ENCODE results near the gene NFIL3. TPM values are rescaled to one million over a fixed set of nuclear protein-coding genes. Genes with fewer than 3 reads are reported as not detected.

NFIL3 gene
- polyA plus RNA-seq, 4 donors: 10.1 to 72.9 (median 16.4) TPM

DNA sequence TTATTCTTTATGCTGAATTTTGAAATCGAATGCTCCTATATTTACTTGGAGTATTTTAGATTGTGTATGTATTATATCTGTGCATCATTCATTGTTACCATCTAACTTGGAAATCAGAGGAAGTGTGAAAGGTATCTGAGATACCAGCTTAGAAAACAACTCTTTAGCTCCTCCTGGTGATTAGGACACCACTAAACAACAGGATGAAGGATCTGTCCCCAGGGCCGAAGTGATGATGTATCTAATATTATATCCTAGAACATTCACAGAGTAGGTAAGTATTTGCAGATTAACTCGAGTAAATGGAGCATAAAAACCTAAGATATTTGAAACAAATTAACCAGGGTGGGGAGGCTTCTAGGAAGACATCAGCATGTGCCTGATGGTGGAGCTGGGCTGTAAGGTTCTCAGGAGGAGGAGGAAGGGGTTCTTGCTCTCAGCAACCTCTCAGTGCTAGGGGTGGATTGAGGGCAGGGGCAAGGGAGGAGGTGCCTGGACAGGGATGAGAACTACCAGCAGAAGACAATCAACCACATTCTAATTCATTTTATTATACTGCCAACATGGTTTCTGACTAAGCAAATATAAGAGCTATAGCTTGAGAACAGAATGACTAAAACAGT lies 2.6 kb upstream of the NFIL3 start:
- FAIRE-seq (no peak), DNase-seq (peak; percentile 61 to 74)
- no peaks in the 10 kb centered on the region for H3K36me3 ChIP-seq (ENCODE audit: control insufficient read depth in 3 of 3, insufficient read depth in 2 of 3, low read depth in 1 of 3, low read length in 3 of 3)
- peaks cover 0 to 4% (median 0%) of the 10 kb centered on the region in 3 donors for H3K27me3 ChIP-seq (ENCODE audit: control insufficient read depth in 3 of 3, insufficient read depth in 3 of 3, low read length in 3 of 3)
- no peak overlapping the region for H3K27ac ChIP-seq (ENCODE audit: low read depth in 1 of 3, low read length in 2 of 3)
- H3K4me3 ChIP-seq (ENCODE audit: low read depth in 1 of 3, low read length in 3 of 3): no peak overlapping the region
- H3K9me3 ChIP-seq (ENCODE audit: control insufficient read depth in 2 of 2, insufficient read depth in 1 of 2, low read depth in 1 of 2, low read length in 1 of 2): no peaks in the 10 kb centered on the region
- WGBS, 3 donors: 13 to 31% (median 23%) methylated on average over 3 of the region's 3 CpGs
- peaks cover 2 to 7% (median 3%) of the 10 kb centered on the region in 3 donors for H3K4me1 ChIP-seq (ENCODE audit: control insufficient read depth in 3 of 3, insufficient read depth in 2 of 3, low read depth in 1 of 3, low read length in 2 of 3)

DNA sequence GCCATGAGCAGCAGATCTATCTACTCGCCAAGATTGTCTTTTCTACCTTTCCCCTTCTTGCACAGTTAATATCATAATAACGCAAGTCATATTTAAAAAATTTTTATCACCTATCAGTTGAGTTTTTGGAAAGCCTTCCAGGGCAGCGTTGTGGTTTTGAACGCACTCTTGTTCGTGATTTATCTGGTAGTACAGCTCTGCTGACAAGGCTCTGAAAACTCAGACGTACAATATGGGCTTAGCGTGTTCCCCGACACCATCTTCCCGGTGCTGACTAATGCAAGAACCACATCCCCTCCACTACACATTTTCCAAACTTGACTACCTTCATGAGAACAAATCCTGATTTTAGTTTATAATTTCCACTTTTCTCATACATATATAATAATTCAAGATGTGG lies 1.6 kb upstream of the NFIL3 start:
- peaks cover 0 to 4% (median 0%) of the 10 kb centered on the region in 3 donors for H3K27me3 ChIP-seq (ENCODE audit: control insufficient read depth in 3 of 3, insufficient read depth in 3 of 3, low read length in 3 of 3)
- 65 to 75% (median 72%) methylated on average over 9 of the region's 9 CpGs for WGBS, 3 donors
- peak overlapping the region in 1 of 3 donors; percentile 99 for H3K27ac ChIP-seq (ENCODE audit: low read depth in 1 of 3, low read length in 2 of 3)
- no peaks in the 10 kb centered on the region for H3K36me3 ChIP-seq (ENCODE audit: control insufficient read depth in 3 of 3, insufficient read depth in 2 of 3, low read depth in 1 of 3, low read length in 3 of 3)
- peak overlapping the region in 2 of 3 donors; percentile 77 to 86 for H3K4me3 ChIP-seq (ENCODE audit: low read depth in 1 of 3, low read length in 3 of 3)
- H3K9me3 ChIP-seq (ENCODE audit: control insufficient read depth in 2 of 2, insufficient read depth in 1 of 2, low read depth in 1 of 2, low read length in 1 of 2): no peaks in the 10 kb centered on the region
- no peak for FAIRE-seq
- H3K4me1 ChIP-seq (ENCODE audit: control insufficient read depth in 3 of 3, insufficient read depth in 2 of 3, low read depth in 1 of 3, low read length in 2 of 3): peaks cover 2 to 9% (median 5%) of the 10 kb centered on the region in 3 donors
- no peak for DNase-seq

DNA sequence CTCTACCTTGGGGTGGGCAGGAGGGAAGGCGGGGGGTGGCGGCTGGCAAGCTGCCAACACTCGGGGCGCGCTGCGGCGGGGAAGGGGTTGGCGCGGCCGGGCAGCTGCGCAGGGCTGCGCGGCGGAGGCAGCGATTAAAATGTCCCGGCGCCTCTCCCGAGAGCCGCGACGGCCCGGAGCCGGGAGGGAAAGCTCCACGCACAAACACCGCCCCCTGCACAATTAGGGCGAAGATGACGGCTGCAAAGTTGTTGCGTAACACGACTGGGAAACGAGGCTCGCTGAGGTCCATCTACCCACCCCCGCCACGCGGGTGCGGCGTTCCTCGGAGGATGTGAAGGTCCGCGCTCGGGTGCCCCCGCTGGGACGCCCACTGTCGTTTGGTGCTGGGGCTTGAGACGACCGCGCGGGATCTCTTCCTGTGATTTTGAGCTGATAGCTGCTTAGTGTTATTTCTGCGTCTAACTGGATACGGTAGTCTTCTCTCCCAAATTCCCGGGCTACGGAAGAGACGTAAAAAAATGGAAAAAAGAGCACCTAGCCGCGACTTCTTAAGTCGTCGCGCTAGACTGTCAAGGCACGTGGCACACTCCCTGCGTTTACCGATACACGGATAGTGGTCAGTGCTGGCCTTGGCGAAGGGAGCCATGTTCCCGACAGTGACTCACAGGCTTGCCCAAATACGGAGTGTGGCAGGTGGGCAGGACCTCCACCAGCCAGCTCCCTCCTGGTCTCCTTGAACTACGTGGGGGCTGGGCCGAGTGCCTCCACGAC lies 958 bp upstream of the NFIL3 start:
- WGBS, 3 donors: 1 to 2% (median 2%) methylated on average over 53 to 67 of the region's 67 CpGs
- DNase-seq (peak; percentile 80 to 91), FAIRE-seq (no peak)
- Histone ChIP-seq H3K4me3 (ENCODE audit: low read depth in 1 of 3, low read length in 3 of 3) (peak overlapping the region; percentile 71 to 86 (median 77)), H3K9me3 (ENCODE audit: control insufficient read depth in 2 of 2, insufficient read depth in 1 of 2, low read depth in 1 of 2, low read length in 1 of 2) (no peaks in the 10 kb centered on the region), H3K4me1 (ENCODE audit: control insufficient read depth in 3 of 3, insufficient read depth in 2 of 3, low read depth in 1 of 3, low read length in 2 of 3) (peaks cover 2 to 14% (median 7%) of the 10 kb centered on the region in 3 donors), H3K27ac (ENCODE audit: low read depth in 1 of 3, low read length in 2 of 3) (peak overlapping the region; percentile 78 to 99 (median 97)), H3K27me3 (ENCODE audit: control insufficient read depth in 3 of 3, insufficient read depth in 3 of 3, low read length in 3 of 3) (peaks cover 0 to 4% (median 0%) of the 10 kb centered on the region in 3 donors), H3K36me3 (ENCODE audit: control insufficient read depth in 3 of 3, insufficient read depth in 2 of 3, low read depth in 1 of 3, low read length in 3 of 3) (no peaks in the 10 kb centered on the region)

DNA sequence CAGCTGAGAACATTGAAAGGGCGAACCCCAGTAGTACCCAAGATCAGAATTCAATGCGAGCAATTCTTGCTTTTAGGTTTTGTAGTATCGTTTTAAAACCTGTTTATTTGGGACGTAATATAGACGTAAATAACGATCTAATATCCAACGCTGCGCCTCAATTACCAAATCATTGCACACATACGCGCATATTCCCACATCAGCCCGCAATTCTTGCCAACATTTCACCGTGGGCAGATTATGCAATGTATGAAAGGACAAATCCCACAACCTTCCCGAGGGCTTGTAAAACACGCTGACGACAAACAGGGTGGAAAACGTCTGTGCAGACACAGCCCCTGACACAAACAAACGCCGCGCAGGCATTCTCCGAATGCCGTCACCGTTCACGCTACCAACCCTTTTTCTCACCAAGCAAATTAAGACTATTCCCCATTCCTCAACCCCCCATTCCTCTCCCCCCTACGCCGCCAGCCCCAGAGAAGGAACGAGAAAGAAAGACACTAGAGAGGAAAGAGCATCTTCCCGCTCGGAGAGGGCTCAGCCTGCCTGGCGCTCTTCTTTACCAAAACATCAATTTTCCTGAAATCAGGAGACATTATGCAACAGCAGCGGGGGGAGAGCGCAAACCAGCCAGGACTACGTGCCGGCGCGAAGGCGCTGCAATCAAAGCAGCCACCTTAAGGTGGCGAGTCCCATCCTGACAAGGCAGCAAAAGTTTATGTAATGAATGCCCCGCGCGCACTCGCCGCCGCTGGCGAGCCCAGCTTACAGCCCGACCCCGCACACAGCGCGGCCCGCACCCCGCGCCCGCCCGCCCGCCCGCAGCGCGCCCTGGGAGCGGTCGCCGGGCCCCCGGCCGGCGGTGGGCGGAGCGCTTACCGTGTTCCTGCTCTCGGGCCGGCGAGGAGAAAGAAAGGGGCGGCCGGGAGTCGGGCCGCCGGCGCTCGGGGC lies 597 bp downstream of the NFIL3 start:
- Histone ChIP-seq H3K4me1 (ENCODE audit: control insufficient read depth in 3 of 3, insufficient read depth in 2 of 3, low read depth in 1 of 3, low read length in 2 of 3) (peaks cover 2 to 17% (median 11%) of the 10 kb centered on the region in 3 donors), H3K27ac (ENCODE audit: low read depth in 1 of 3, low read length in 2 of 3) (peak overlapping the region in 2 of 3 donors; percentile 96), H3K4me3 (ENCODE audit: low read depth in 1 of 3, low read length in 3 of 3) (peak overlapping the region; percentile 71 to 94 (median 86)), H3K9me3 (ENCODE audit: control insufficient read depth in 2 of 2, insufficient read depth in 1 of 2, low read depth in 1 of 2, low read length in 1 of 2) (no peaks in the 10 kb centered on the region), H3K36me3 (ENCODE audit: control insufficient read depth in 3 of 3, insufficient read depth in 2 of 3, low read depth in 1 of 3, low read length in 3 of 3) (no peaks in the 10 kb centered on the region), H3K27me3 (ENCODE audit: control insufficient read depth in 3 of 3, insufficient read depth in 3 of 3, low read length in 3 of 3) (peaks cover 0 to 4% (median 0%) of the 10 kb centered on the region in 3 donors)
- FAIRE-seq (no peak), DNase-seq (peak; percentile 60 to 85)
- 0 to 1% (median 0%) methylated on average over 44 to 76 of the region's 76 CpGs for WGBS, 3 donors

- FAIRE-seq (no peak), DNase-seq (peak; percentile 36 to 65)
- WGBS, 3 donors: 4 to 9% (median 6%) methylated on average over 16 of the region's 16 CpGs
- no peaks in the 10 kb centered on the region for H3K9me3 ChIP-seq (ENCODE audit: control insufficient read depth in 2 of 2, insufficient read depth in 1 of 2, low read depth in 1 of 2, low read length in 1 of 2)
- H3K36me3 ChIP-seq (ENCODE audit: control insufficient read depth in 3 of 3, insufficient read depth in 2 of 3, low read depth in 1 of 3, low read length in 3 of 3): no peaks in the 10 kb centered on the region
- H3K27ac ChIP-seq (ENCODE audit: low read depth in 1 of 3, low read length in 2 of 3): peak overlapping the region in 2 of 3 donors; percentile 96
- peak overlapping the region; percentile 76 to 94 (median 86) for H3K4me3 ChIP-seq (ENCODE audit: low read depth in 1 of 3, low read length in 3 of 3)
- peaks cover 0 to 4% (median 0%) of the 10 kb centered on the region in 3 donors for H3K27me3 ChIP-seq (ENCODE audit: control insufficient read depth in 3 of 3, insufficient read depth in 3 of 3, low read length in 3 of 3)
- H3K4me1 ChIP-seq (ENCODE audit: control insufficient read depth in 3 of 3, insufficient read depth in 2 of 3, low read depth in 1 of 3, low read length in 2 of 3): peaks cover 2 to 21% (median 11%) of the 10 kb centered on the region in 3 donors
Observed at GRCh38 chr9:91421971-91422757, 1.5 kb downstream of the NFIL3 start.

GRCh38 chr9:91421128-91421765 lies 2.4 kb downstream of the NFIL3 start:
- FAIRE-seq (no peak), DNase-seq (peak in 1 of 2 donors; percentile 72)
- Histone ChIP-seq H3K27ac (ENCODE audit: low read depth in 1 of 3, low read length in 2 of 3) (peak overlapping the region in 2 of 3 donors; percentile 47 to 96), H3K27me3 (ENCODE audit: control insufficient read depth in 3 of 3, insufficient read depth in 3 of 3, low read length in 3 of 3) (peaks cover 0 to 4% (median 0%) of the 10 kb centered on the region in 3 donors), H3K36me3 (ENCODE audit: control insufficient read depth in 3 of 3, insufficient read depth in 2 of 3, low read depth in 1 of 3, low read length in 3 of 3) (no peaks in the 10 kb centered on the region), H3K9me3 (ENCODE audit: control insufficient read depth in 2 of 2, insufficient read depth in 1 of 2, low read depth in 1 of 2, low read length in 1 of 2) (no peaks in the 10 kb centered on the region), H3K4me3 (ENCODE audit: low read depth in 1 of 3, low read length in 3 of 3) (peak overlapping the region; percentile 76 to 94 (median 86)), H3K4me1 (ENCODE audit: control insufficient read depth in 3 of 3, insufficient read depth in 2 of 3, low read depth in 1 of 3, low read length in 2 of 3) (peaks cover 2 to 21% (median 11%) of the 10 kb centered on the region in 3 donors)
- WGBS, 3 donors: 1 to 5% (median 2%) methylated on average over 62 to 69 of the region's 69 CpGs

GRCh38 chr9:91420501-91421127 lies 3.0 kb downstream of the NFIL3 start:
- FAIRE-seq (no peak), DNase-seq (peak in 1 of 2 donors; percentile 48)
- Histone ChIP-seq H3K4me3 (ENCODE audit: low read depth in 1 of 3, low read length in 3 of 3) (peak overlapping the region; percentile 76 to 94 (median 86)), H3K4me1 (ENCODE audit: control insufficient read depth in 3 of 3, insufficient read depth in 2 of 3, low read depth in 1 of 3, low read length in 2 of 3) (peaks cover 2 to 21% (median 11%) of the 10 kb centered on the region in 3 donors), H3K36me3 (ENCODE audit: control insufficient read depth in 3 of 3, insufficient read depth in 2 of 3, low read depth in 1 of 3, low read length in 3 of 3) (no peaks in the 10 kb centered on the region), H3K27ac (ENCODE audit: low read depth in 1 of 3, low read length in 2 of 3) (peak overlapping the region in 2 of 3 donors; percentile 47 to 71), H3K27me3 (ENCODE audit: control insufficient read depth in 3 of 3, insufficient read depth in 3 of 3, low read length in 3 of 3) (peaks cover 0 to 4% (median 0%) of the 10 kb centered on the region in 3 donors), H3K9me3 (ENCODE audit: control insufficient read depth in 2 of 2, insufficient read depth in 1 of 2, low read depth in 1 of 2, low read length in 1 of 2) (no peaks in the 10 kb centered on the region)
- WGBS, 3 donors: 36 to 49% (median 44%) methylated on average over 16 of the region's 16 CpGs

All from small intestine (tissue), 7 donors.